Measurements from ENCODE around the gene AOPEP.

AOPEP gene

GRCh38 chr9:94805585-94805984 lies 79.1 kb downstream of the AOPEP start:
- Histone ChIP-seq H3K9ac (ENCODE audit: low read length in 2 of 2) (no peak overlapping the region), H3K4me1 (ENCODE audit: control insufficient read depth, insufficient read depth, low read length) (peaks cover 7% of the 10 kb centered on the region)

GRCh38 chr9:94806307-94806893 lies 79.9 kb downstream of the AOPEP start:
- Histone ChIP-seq H3K36me3 (ENCODE audit: control insufficient read depth in 2 of 2, insufficient read depth in 2 of 2, low read length in 2 of 2) (no peaks in the 10 kb centered on the region), H3K9me3 (ENCODE audit: control insufficient read depth in 2 of 2, low read length in 2 of 2) (no peaks in the 10 kb centered on the region), H3K9ac (ENCODE audit: low read length in 2 of 2) (no peak overlapping the region), H3K4me3 (ENCODE audit: low read length in 2 of 2) (no peak overlapping the region), H3K4me1 (ENCODE audit: control insufficient read depth, insufficient read depth, low read length) (peaks cover 4% of the 10 kb centered on the region), H3K27ac (ENCODE audit: low read length) (no peak overlapping the region), H3K27me3 (ENCODE audit: control insufficient read depth in 1 of 2, insufficient read depth in 2 of 2, low read length in 2 of 2) (no peaks in the 10 kb centered on the region)

More at GRCh38 chr9:94805585-94805984, 79.1 kb downstream of the AOPEP start:
- Histone ChIP-seq H3K27ac (ENCODE audit: low read length) (no peak overlapping the region), H3K4me3 (ENCODE audit: low read length in 2 of 2) (no peak overlapping the region), H3K9me3 (ENCODE audit: control insufficient read depth in 2 of 2, low read length in 2 of 2) (no peaks in the 10 kb centered on the region), H3K36me3 (ENCODE audit: control insufficient read depth in 2 of 2, insufficient read depth in 2 of 2, low read length in 2 of 2) (peaks cover 5 to 7% of the 10 kb centered on the region in 2 donors), H3K27me3 (ENCODE audit: control insufficient read depth in 1 of 2, insufficient read depth in 2 of 2, low read length in 2 of 2) (no peaks in the 10 kb centered on the region)

GRCh38 chr9:94807556-94807955 lies 81.1 kb downstream of the AOPEP start:
- H3K9me3 ChIP-seq (ENCODE audit: control insufficient read depth in 2 of 2, low read length in 2 of 2) = no peaks in the 10 kb centered on the region
- H3K4me1 ChIP-seq (ENCODE audit: control insufficient read depth, insufficient read depth, low read length) = peaks cover 9% of the 10 kb centered on the region
- no peak overlapping the region for H3K9ac ChIP-seq (ENCODE audit: low read length in 2 of 2)
- no peak overlapping the region for H3K27ac ChIP-seq (ENCODE audit: low read length)
- H3K27me3 ChIP-seq (ENCODE audit: control insufficient read depth in 1 of 2, insufficient read depth in 2 of 2, low read length in 2 of 2) = no peaks in the 10 kb centered on the region
- no peaks in the 10 kb centered on the region for H3K36me3 ChIP-seq (ENCODE audit: control insufficient read depth in 2 of 2, insufficient read depth in 2 of 2, low read length in 2 of 2)
- no peak overlapping the region for H3K4me3 ChIP-seq (ENCODE audit: low read length in 2 of 2)

GRCh38 chr9:94808926-94809700 lies 82.6 kb downstream of the AOPEP start:
- Histone ChIP-seq H3K4me3 (ENCODE audit: low read length in 2 of 2) (no peak overlapping the region), H3K36me3 (ENCODE audit: control insufficient read depth in 2 of 2, insufficient read depth in 2 of 2, low read length in 2 of 2) (no peaks in the 10 kb centered on the region), H3K27me3 (ENCODE audit: control insufficient read depth in 1 of 2, insufficient read depth in 2 of 2, low read length in 2 of 2) (no peaks in the 10 kb centered on the region), H3K4me1 (ENCODE audit: control insufficient read depth, insufficient read depth, low read length) (peaks cover 11% of the 10 kb centered on the region), H3K9me3 (ENCODE audit: control insufficient read depth in 2 of 2, low read length in 2 of 2) (no peaks in the 10 kb centered on the region), H3K27ac (ENCODE audit: low read length) (no peak overlapping the region), H3K9ac (ENCODE audit: low read length in 2 of 2) (no peak overlapping the region)

- H3K9me3 ChIP-seq (ENCODE audit: control insufficient read depth in 2 of 2, low read length in 2 of 2) = no peaks in the 10 kb centered on the region
- H3K36me3 ChIP-seq (ENCODE audit: control insufficient read depth in 2 of 2, insufficient read depth in 2 of 2, low read length in 2 of 2) = no peaks in the 10 kb centered on the region
- H3K4me3 ChIP-seq (ENCODE audit: low read length in 2 of 2) = no peak overlapping the region
- H3K27me3 ChIP-seq (ENCODE audit: control insufficient read depth in 1 of 2, insufficient read depth in 2 of 2, low read length in 2 of 2) = no peaks in the 10 kb centered on the region
- H3K9ac ChIP-seq (ENCODE audit: low read length in 2 of 2) = no peak overlapping the region
- H3K27ac ChIP-seq (ENCODE audit: low read length) = no peak overlapping the region
- H3K4me1 ChIP-seq (ENCODE audit: control insufficient read depth, insufficient read depth, low read length) = peaks cover 11% of the 10 kb centered on the region
Observed at GRCh38 chr9:94809778-94810177, 83.3 kb downstream of the AOPEP start.

GRCh38 chr9:94811074-94811473 lies 84.6 kb downstream of the AOPEP start:
- Histone ChIP-seq H3K4me3 (ENCODE audit: low read length in 2 of 2) (no peak overlapping the region), H3K9ac (ENCODE audit: low read length in 2 of 2) (no peak overlapping the region), H3K36me3 (ENCODE audit: control insufficient read depth in 2 of 2, insufficient read depth in 2 of 2, low read length in 2 of 2) (no peaks in the 10 kb centered on the region), H3K27me3 (ENCODE audit: control insufficient read depth in 1 of 2, insufficient read depth in 2 of 2, low read length in 2 of 2) (no peaks in the 10 kb centered on the region), H3K4me1 (ENCODE audit: control insufficient read depth, insufficient read depth, low read length) (peaks cover 7% of the 10 kb centered on the region), H3K9me3 (ENCODE audit: control insufficient read depth in 2 of 2, low read length in 2 of 2) (no peaks in the 10 kb centered on the region), H3K27ac (ENCODE audit: low read length) (no peak overlapping the region)

- Histone ChIP-seq H3K27me3 (ENCODE audit: control insufficient read depth in 1 of 2, insufficient read depth in 2 of 2, low read length in 2 of 2) (no peaks in the 10 kb centered on the region), H3K27ac (ENCODE audit: low read length) (no peak overlapping the region), H3K4me3 (ENCODE audit: low read length in 2 of 2) (peak overlapping the region in 1 of 2 donors; percentile 9), H3K36me3 (ENCODE audit: control insufficient read depth in 2 of 2, insufficient read depth in 2 of 2, low read length in 2 of 2) (no peaks in the 10 kb centered on the region), H3K9me3 (ENCODE audit: control insufficient read depth in 2 of 2, low read length in 2 of 2) (no peaks in the 10 kb centered on the region), H3K4me1 (ENCODE audit: control insufficient read depth, insufficient read depth, low read length) (peaks cover 7% of the 10 kb centered on the region), H3K9ac (ENCODE audit: low read length in 2 of 2) (no peak overlapping the region)
Observed at GRCh38 chr9:94812343-94812742, 85.8 kb downstream of the AOPEP start.

- no peaks in the 10 kb centered on the region for H3K27me3 ChIP-seq (ENCODE audit: control insufficient read depth in 1 of 2, insufficient read depth in 2 of 2, low read length in 2 of 2)
- peaks cover 7% of the 10 kb centered on the region for H3K4me1 ChIP-seq (ENCODE audit: control insufficient read depth, insufficient read depth, low read length)
- no peaks in the 10 kb centered on the region for H3K9me3 ChIP-seq (ENCODE audit: control insufficient read depth in 2 of 2, low read length in 2 of 2)
- no peak overlapping the region for H3K27ac ChIP-seq (ENCODE audit: low read length)
- no peaks in the 10 kb centered on the region for H3K36me3 ChIP-seq (ENCODE audit: control insufficient read depth in 2 of 2, insufficient read depth in 2 of 2, low read length in 2 of 2)
- H3K4me3 ChIP-seq (ENCODE audit: low read length in 2 of 2) = no peak overlapping the region
- H3K9ac ChIP-seq (ENCODE audit: low read length in 2 of 2) = no peak overlapping the region
Observed at GRCh38 chr9:94813379-94813778, 86.9 kb downstream of the AOPEP start.

GRCh38 chr9:94817291-94818177 lies 91.0 kb downstream of the AOPEP start:
- Histone ChIP-seq H3K4me3 (ENCODE audit: low read length in 2 of 2) (no peak overlapping the region), H3K36me3 (ENCODE audit: control insufficient read depth in 2 of 2, insufficient read depth in 2 of 2, low read length in 2 of 2) (no peaks in the 10 kb centered on the region), H3K9me3 (ENCODE audit: control insufficient read depth in 2 of 2, low read length in 2 of 2) (no peaks in the 10 kb centered on the region), H3K9ac (ENCODE audit: low read length in 2 of 2) (no peak overlapping the region), H3K4me1 (ENCODE audit: control insufficient read depth, insufficient read depth, low read length) (peaks cover 2% of the 10 kb centered on the region), H3K27ac (ENCODE audit: low read length) (no peak overlapping the region), H3K27me3 (ENCODE audit: control insufficient read depth in 1 of 2, insufficient read depth in 2 of 2, low read length in 2 of 2) (no peaks in the 10 kb centered on the region)

- Histone ChIP-seq H3K4me1 (ENCODE audit: control insufficient read depth, insufficient read depth, low read length) (no peaks in the 10 kb centered on the region), H3K9me3 (ENCODE audit: control insufficient read depth in 2 of 2, low read length in 2 of 2) (no peaks in the 10 kb centered on the region)
Observed at GRCh38 chr9:94818178-94818541, 91.7 kb downstream of the AOPEP start.

More at GRCh38 chr9:94818178-94818541, 91.7 kb downstream of the AOPEP start:
- no peak overlapping the region for H3K4me3 ChIP-seq (ENCODE audit: low read length in 2 of 2)
- H3K9ac ChIP-seq (ENCODE audit: low read length in 2 of 2) = no peak overlapping the region
- no peaks in the 10 kb centered on the region for H3K36me3 ChIP-seq (ENCODE audit: control insufficient read depth in 2 of 2, insufficient read depth in 2 of 2, low read length in 2 of 2)
- no peak overlapping the region for H3K27ac ChIP-seq (ENCODE audit: low read length)
- no peaks in the 10 kb centered on the region for H3K27me3 ChIP-seq (ENCODE audit: control insufficient read depth in 1 of 2, insufficient read depth in 2 of 2, low read length in 2 of 2)

Measured in stomach smooth muscle (tissue), 2 donors.